Left lung (tissue), 10 donors: ENCODE data around the gene TAF9B. TPM values are rescaled to one million over a fixed set of nuclear protein-coding genes. Genes with fewer than 3 reads are reported as not detected.
"Not testable (repeated sequence)": the region's sequence is repeated elsewhere in the genome, so short reads cannot be mapped to it uniquely, and the experiment has no call there.

Experiments used
- ATAC-seq: fragments of 200-7000 bp; cut with Tn5 transposase; one replicate; pipeline ENCODE4 v1.9.1; 2020; ENCODE audit warnings: moderate library complexity
- DNase-seq, 4 donors: peaks; one replicate each; pipeline ENCODE4 v3.0.0-alpha.2; 2013 to 2020
- H3K27ac ChIP-seq, 2 donors: fragments of 200-600 bp; sonication (generic) in 1 of 2; one replicate each; pipeline versions ENCODE4 v1.5.0 to v1.8.0; 2020 to 2021
- H3K27me3 ChIP-seq, 2 donors: fragments of 200-600 bp; sonication (generic) in 1 of 2; one replicate each; pipeline versions ENCODE4 v1.5.0 to v1.8.0; 2020 to 2021
- H3K36me3 ChIP-seq, 2 donors: fragments of 200-600 bp; sonication (generic) in 1 of 2; one replicate each; pipeline versions ENCODE4 v1.5.0 to v1.8.0; 2020 to 2021
- H3K4me1 ChIP-seq, 2 donors: fragments of 200-600 bp; one replicate each; pipeline ENCODE4 v1.8.0; 2021
- H3K4me3 ChIP-seq, 2 donors: fragments of 200-600 bp; sonication (generic) in 1 of 2; one replicate each; pipeline versions ENCODE4 v1.5.0 to v1.8.0; 2020 to 2021; ENCODE audit warnings: mild to moderate bottlenecking in 1 of 2
- H3K9me3 ChIP-seq, 2 donors: fragments of 200-600 bp; sonication (generic) in 1 of 2; one replicate each; pipeline versions ENCODE4 v1.5.0 to v1.8.0; 2020 to 2021
- intact Hi-C, 2 donors: fragments of 100-400 bp; cut with DNase I; formaldehyde crosslinking; loops; one replicate each; pipeline versions ENCODE4 v1.11.2 to v1.14.2; 2022
- polyA plus RNA-seq, 6 donors: library from polyadenylated mRNA; unstranded; fragments of 120-200 nt; gene quantifications; one replicate each; pipeline ENCODE4 v1.2.1, GENCODE V29; 2013; ENCODE audit not compliant: insufficient read length in 6 of 6
- total RNA-seq, 2 donors: library from RNA; stranded (reverse); fragmentation: NEBNext Ultra II Directional; extraction: Animal tissue kit (Norgen Biotek cat#: 25700); gene quantifications; one replicate each; pipeline ENCODE4 v1.2.1, GENCODE V29; 2021
- TF ChIP-seq, protein P1 (sequence below), 2 donors: fragments of 200-600 bp; sonication (generic) in 1 of 2; IDR thresholded peaks; one replicate each; pipeline versions ENCODE4 v1.5.0 to v1.8.0; 2021; ENCODE audit warnings: antibody characterized with exemption in 2 of 2
- donor health status: DM: no; HTN: yes; CAD: no.
- donor health status: DM: no; HTN: no; CAD: no.

TAF9B gene
- total and polyA plus RNA-seq, 8 donors: 13.9 to 46.9 (median 41.4) TPM

DNA sequence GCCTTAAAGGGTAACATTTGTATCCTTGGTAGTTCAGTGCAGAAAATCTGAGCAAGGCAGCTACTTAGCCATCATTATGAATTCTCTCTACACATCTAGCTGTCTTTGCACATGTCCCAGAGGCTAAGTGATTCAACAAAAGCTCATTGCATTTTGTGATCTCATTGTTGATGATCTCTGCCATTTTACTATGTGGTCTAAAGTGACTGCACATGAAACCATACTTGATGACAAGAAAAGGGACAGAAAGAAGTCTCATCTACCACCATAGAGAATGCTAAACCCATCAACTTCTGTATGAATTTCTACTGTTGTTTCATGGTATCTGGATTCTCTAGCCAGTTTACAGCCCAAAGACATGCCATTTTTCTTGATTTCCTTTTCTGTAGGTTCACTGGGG is 41.3 kb downstream of the TAF9B start:
- Histone ChIP-seq H3K4me3 (no peak overlapping the region), H3K36me3 (no peaks in the 10 kb centered on the region), H3K4me1 (no peaks in the 10 kb centered on the region), H3K27ac (no peak overlapping the region), H3K27me3 (peaks cover 0 to 6% of the 10 kb centered on the region in 2 donors), H3K9me3 (no peaks in the 10 kb centered on the region)
- TF ChIP-seq, protein P1, sequence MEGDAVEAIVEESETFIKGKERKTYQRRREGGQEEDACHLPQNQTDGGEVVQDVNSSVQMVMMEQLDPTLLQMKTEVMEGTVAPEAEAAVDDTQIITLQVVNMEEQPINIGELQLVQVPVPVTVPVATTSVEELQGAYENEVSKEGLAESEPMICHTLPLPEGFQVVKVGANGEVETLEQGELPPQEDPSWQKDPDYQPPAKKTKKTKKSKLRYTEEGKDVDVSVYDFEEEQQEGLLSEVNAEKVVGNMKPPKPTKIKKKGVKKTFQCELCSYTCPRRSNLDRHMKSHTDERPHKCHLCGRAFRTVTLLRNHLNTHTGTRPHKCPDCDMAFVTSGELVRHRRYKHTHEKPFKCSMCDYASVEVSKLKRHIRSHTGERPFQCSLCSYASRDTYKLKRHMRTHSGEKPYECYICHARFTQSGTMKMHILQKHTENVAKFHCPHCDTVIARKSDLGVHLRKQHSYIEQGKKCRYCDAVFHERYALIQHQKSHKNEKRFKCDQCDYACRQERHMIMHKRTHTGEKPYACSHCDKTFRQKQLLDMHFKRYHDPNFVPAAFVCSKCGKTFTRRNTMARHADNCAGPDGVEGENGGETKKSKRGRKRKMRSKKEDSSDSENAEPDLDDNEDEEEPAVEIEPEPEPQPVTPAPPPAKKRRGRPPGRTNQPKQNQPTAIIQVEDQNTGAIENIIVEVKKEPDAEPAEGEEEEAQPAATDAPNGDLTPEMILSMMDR (IDR thresholded peaks at IDR 0.05): no peak
- intact Hi-C loops: no loop called here
- ATAC-seq (no peak), DNase-seq (no peak)

DNA sequence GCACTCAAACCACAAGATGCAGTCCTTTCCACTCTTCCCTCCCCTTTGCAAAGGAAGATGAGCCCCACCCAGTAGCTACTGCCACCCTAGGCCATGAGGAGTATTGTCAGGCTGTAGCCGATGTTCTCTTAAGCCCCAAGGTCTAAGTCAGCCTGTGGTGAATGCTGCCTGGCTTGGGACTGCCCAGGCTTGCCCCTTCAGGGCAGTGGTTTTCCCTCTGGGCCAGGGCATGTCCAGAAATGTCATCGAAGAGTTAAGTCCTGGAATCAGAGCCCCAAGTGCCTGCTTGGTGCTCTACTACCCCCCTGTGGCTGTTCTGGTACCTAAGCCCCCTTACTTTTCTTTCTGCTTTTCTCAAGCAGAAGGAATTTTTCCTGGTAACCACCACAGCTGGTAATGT is 47.2 kb downstream of the TAF9B start:
- no peak overlapping the region for H3K27ac ChIP-seq
- intact Hi-C loops: no loop called here
- TF ChIP-seq, protein P1 (IDR thresholded peaks at IDR 0.05): no peak
- H3K27me3 ChIP-seq: peaks cover 0 to 6% of the 10 kb centered on the region in 2 donors
- H3K36me3 ChIP-seq: no peaks in the 10 kb centered on the region
- no peaks in the 10 kb centered on the region for H3K9me3 ChIP-seq
- DNase-seq: peak in 1 of 4 donors; percentile 27
- ATAC-seq: peak; percentile 25
- no peak overlapping the region for H3K4me3 ChIP-seq
- no peaks in the 10 kb centered on the region for H3K4me1 ChIP-seq

DNA sequence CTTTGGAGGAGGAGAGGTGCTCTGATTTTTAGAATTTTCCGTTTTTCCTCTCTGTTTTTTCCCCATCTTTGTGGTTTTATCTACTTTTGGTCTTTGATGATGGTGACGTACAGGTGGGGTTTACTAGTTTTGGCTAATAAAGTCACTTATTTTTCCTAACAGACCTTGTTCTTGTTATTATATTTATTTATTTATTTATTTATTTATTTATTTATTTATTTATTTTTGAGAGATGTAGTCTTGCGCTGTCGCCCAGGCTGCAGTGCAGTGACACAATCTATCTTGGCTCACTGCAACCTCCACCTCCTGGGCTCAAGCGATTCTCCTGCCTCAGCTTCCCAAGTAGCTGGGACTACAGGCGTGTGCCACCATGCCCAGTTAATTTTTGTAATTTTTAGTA is 58.0 kb downstream of the TAF9B start:
- ATAC-seq, DNase-seq, intact Hi-C loops, H3K4me3 ChIP-seq, H3K9me3 ChIP-seq, H3K27ac ChIP-seq, H3K27me3 ChIP-seq, H3K4me1 ChIP-seq, H3K36me3 ChIP-seq: not testable (repeated sequence)

Other genes starting within 250 kb of the TAF9B start
- gene MAGT1, start 244.2 kb downstream of the TAF9B start, total RNA-seq: 10 to 100 TPM; 85.9 to 90.6 TPM
- 10 to 100 TPM; 61.1 to 74.5 (median 71.9) TPM for gene MAGT1, start 244.2 kb downstream of the TAF9B start, polyA plus RNA-seq
- gene COX7B, start 240.2 kb downstream of the TAF9B start, total RNA-seq: 100 to 1,000 TPM; 192 to 215 TPM
- gene COX7B, start 240.2 kb downstream of the TAF9B start, polyA plus RNA-seq: 100 to 1,000 TPM; 151 to 192 (median 174) TPM
- gene ATP7A, start 229.0 kb downstream of the TAF9B start, total RNA-seq: 10 to 100 TPM; 14.9 to 16.2 TPM
- 10 to 100 TPM; 17.5 to 20.8 (median 18.8) TPM for gene ATP7A, start 229.0 kb downstream of the TAF9B start, polyA plus RNA-seq
- gene PGAM4, start 170.0 kb downstream of the TAF9B start, total RNA-seq: not detected
- 1 to 10 TPM in 1 of 6 donors, under 1 TPM in 4, not detected in 1; 0.17 to 1.4 (median 0.64) TPM for gene PGAM4, start 170.0 kb downstream of the TAF9B start, polyA plus RNA-seq
- gene PGK1, start 35.4 kb downstream of the TAF9B start, total RNA-seq: 100 to 1,000 TPM; 270 to 420 TPM
- gene PGK1, start 35.4 kb downstream of the TAF9B start, polyA plus RNA-seq: 100 to 1,000 TPM; 277 to 378 (median 293) TPM
- 1 to 10 TPM; 2.8 to 5.8 TPM for gene CYSLTR1, start 188.0 kb upstream of the TAF9B start, total RNA-seq
- 1 to 10 TPM; 1.4 to 2.3 (median 1.9) TPM for gene CYSLTR1, start 188.0 kb upstream of the TAF9B start, polyA plus RNA-seq